Measurements from ENCODE around the gene TLR9. TPM values are rescaled to one million over a fixed set of nuclear protein-coding genes. Genes with fewer than 3 reads are reported as not detected.

Gene TLR9
- total RNA-seq, 1 donor, result 0.21 TPM

DNA sequence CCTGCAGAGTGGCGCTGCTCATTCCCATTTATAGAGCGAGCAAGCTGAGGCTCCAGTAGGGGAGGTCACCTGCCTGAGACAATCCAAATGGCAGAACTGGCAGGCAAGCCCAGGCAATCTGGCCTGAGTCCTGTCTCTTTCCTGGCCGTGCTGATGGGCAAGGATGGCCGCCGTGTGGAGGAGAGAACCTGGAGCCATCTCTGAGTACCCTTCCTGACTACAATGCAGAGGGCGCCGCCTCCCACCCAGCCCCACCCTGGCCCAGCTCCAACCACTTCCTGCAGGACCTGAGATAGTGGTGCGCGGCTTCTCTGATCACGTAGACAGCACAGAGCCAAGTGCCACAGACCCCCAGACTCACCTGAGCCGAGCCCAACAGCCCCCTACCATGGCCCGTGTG is 7.0 kb downstream of the TLR9 start:
- Histone ChIP-seq H3K9me3 (ENCODE audit: low read depth, low read length) (no peaks in the 10 kb centered on the region), H3K27me3 (ENCODE audit: insufficient read depth, low read length) (no peaks in the 10 kb centered on the region), H3K4me3 (ENCODE audit: low read length) (no peak overlapping the region), H3K4me1 (ENCODE audit: insufficient read depth, low read length) (peaks cover 68% of the 10 kb centered on the region)

DNA sequence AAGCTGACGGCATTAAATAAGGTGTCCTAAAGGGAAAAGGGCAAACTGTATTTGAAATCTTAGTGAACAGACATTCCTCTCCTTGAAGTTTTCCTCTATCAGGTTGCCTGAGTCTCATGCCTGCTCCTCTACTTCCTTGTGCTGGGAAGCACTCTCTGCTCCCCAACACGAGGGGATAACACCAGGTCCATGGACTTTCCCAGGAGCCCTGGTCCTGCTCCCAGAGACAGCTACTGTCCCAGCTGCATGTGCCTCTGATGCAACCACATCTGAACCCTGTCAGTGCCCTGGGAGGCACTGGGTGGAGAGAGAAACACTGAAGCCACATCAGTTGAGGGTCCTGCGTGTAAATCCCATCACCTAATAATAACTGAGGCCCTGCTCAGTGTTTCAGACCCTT is 7.4 kb downstream of the TLR9 start:
- H3K4me3 ChIP-seq (ENCODE audit: low read length), result no peak overlapping the region
- peaks cover 66% of the 10 kb centered on the region for H3K4me1 ChIP-seq (ENCODE audit: insufficient read depth, low read length)
- H3K27me3 ChIP-seq (ENCODE audit: insufficient read depth, low read length), result no peaks in the 10 kb centered on the region
- no peaks in the 10 kb centered on the region for H3K9me3 ChIP-seq (ENCODE audit: low read depth, low read length)

DNA sequence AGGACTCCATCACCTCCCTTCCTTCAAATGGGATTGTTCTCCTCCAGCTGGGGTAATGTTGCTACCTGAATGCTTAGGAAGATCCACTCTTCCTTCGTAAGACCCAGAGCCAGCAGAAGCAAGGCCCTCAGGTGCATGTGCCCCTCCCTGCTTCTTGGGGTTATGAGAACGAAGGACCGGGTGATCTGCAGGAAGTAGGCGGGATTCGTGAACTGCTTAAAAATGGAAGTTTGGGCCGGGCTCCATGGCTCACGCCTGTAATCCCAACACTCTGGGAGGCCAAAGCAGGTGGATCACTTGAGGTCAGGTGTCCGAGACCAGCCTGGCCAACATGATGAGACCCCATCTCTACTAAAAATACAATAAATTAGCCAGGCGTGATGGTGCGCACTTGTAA is 8.0 kb downstream of the TLR9 start:
- Histone ChIP-seq H3K9me3 (ENCODE audit: low read depth, low read length) (no peaks in the 10 kb centered on the region), H3K4me1 (ENCODE audit: insufficient read depth, low read length) (peaks cover 63% of the 10 kb centered on the region), H3K27me3 (ENCODE audit: insufficient read depth, low read length) (no peaks in the 10 kb centered on the region), H3K4me3 (ENCODE audit: low read length) (no peak overlapping the region)

GRCh38 chr3:52216585-52217408 is 8.6 kb downstream of the TLR9 start:
- H3K27me3 ChIP-seq (ENCODE audit: insufficient read depth, low read length), result no peaks in the 10 kb centered on the region
- no peak overlapping the region for H3K4me3 ChIP-seq (ENCODE audit: low read length)
- H3K4me1 ChIP-seq (ENCODE audit: insufficient read depth, low read length), result peaks cover 64% of the 10 kb centered on the region
- H3K9me3 ChIP-seq (ENCODE audit: low read depth, low read length), result no peaks in the 10 kb centered on the region

GRCh38 chr3:52215351-52215750 is 10.1 kb downstream of the TLR9 start:
- Histone ChIP-seq H3K27me3 (ENCODE audit: insufficient read depth, low read length) (no peaks in the 10 kb centered on the region), H3K4me1 (ENCODE audit: insufficient read depth, low read length) (peaks cover 64% of the 10 kb centered on the region), H3K9me3 (ENCODE audit: low read depth, low read length) (no peaks in the 10 kb centered on the region), H3K4me3 (ENCODE audit: low read length) (no peak overlapping the region)

- H3K27me3 ChIP-seq (ENCODE audit: insufficient read depth, low read length), result no peaks in the 10 kb centered on the region
- H3K9me3 ChIP-seq (ENCODE audit: low read depth, low read length), result no peaks in the 10 kb centered on the region
- H3K4me3 ChIP-seq (ENCODE audit: low read length), result no peak overlapping the region
- peaks cover 60% of the 10 kb centered on the region for H3K4me1 ChIP-seq (ENCODE audit: insufficient read depth, low read length)
Observed at GRCh38 chr3:52213901-52214300, 11.5 kb downstream of the TLR9 start.

DNA sequence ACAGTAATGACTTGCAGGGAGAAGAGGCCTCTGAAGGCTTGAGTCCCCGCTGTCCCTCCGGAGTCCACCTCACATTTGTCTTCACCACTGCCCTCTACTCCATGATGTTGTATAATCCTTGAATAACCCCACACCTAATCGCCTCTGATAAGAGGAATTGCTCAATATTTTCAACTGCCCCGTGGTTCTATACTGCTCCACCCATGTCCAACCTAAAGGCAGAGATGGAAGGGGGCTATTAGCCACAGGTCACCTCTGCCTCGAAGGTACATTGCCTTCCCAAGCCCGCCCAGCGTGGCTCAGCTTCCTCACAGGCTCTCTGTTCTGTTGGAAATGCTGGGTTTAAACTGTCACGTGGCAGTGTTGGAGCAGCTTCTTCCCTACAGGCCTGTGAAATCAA is 12.4 kb downstream of the TLR9 start:
- Histone ChIP-seq H3K4me1 (ENCODE audit: insufficient read depth, low read length) (peaks cover 51% of the 10 kb centered on the region), H3K27me3 (ENCODE audit: insufficient read depth, low read length) (no peaks in the 10 kb centered on the region), H3K9me3 (ENCODE audit: low read depth, low read length) (no peaks in the 10 kb centered on the region), H3K4me3 (ENCODE audit: low read length) (no peak overlapping the region)

DNA sequence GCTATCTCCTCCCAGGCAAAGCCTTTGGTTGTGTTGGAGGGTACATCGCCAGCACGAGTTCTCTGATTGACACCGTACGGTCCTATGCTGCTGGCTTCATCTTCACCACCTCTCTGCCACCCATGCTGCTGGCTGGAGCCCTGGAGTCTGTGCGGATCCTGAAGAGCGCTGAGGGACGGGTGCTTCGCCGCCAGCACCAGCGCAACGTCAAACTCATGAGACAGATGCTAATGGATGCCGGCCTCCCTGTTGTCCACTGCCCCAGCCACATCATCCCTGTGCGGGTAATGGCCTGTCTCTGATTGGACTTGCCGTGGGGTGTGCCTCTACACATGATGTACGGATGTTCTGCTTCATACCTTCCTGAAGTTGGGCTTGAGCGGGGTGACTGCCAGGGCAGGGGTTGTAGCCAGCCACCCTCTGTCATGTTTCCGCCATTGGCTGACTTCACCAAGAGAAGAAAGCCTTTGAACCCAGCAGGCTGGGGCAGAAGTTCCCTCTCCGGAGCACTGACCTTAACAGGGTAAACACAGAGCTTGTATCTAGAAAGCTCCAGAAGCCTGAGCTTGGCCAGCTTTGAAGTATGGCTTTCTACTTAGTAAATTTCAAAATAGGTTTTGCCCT is 14.1 kb downstream of the TLR9 start:
- H3K4me3 ChIP-seq (ENCODE audit: low read length), result no peak overlapping the region
- H3K9me3 ChIP-seq (ENCODE audit: low read depth, low read length), result no peaks in the 10 kb centered on the region
- peaks cover 35% of the 10 kb centered on the region for H3K4me1 ChIP-seq (ENCODE audit: insufficient read depth, low read length)
- no peaks in the 10 kb centered on the region for H3K27me3 ChIP-seq (ENCODE audit: insufficient read depth, low read length)

DNA sequence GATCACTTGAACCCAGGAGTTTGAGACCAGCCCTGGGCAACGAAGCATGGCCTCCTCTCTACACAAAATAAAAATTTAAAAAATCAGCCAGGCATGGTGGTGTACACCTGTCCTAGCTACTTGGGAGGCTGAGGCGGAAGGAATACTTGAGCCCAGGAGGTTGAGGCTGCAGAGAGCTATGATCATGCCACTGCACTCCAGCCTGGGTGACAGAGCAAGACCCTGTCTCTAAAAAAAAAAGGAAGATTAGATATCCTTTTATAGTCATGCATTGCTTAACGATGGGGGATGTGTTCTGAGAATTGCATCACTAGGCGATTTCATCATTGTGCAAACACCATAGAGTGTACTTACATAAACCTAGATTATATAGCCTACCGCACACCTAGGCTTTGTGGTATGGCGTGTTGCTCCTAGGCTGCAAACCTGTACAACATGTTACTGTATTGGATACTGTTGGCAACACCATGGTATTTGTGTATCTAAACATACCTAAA is 14.8 kb downstream of the TLR9 start:
- Histone ChIP-seq H3K4me3 (ENCODE audit: low read length) (no peak overlapping the region), H3K9me3 (ENCODE audit: low read depth, low read length) (no peaks in the 10 kb centered on the region), H3K4me1 (ENCODE audit: insufficient read depth, low read length) (peaks cover 29% of the 10 kb centered on the region), H3K27me3 (ENCODE audit: insufficient read depth, low read length) (no peaks in the 10 kb centered on the region)

DNA sequence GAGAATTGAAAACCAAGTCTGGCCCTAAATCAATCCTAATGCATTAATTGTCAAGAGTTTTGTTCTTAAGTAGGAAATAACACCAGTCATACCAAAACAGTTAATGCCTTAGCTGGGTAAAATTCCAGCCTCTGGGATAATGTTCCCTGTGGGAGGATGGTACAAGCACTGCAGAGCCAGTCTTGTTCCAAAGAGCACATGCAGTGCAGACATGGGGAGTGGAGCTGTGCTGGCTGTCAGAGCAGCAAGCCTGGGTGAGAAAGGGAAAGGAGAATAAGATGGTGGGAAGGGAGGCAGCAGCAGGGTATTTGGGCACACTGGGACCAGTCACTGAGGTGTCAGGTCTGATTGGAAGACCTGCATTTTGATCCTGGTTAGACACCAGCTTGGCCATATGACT is 15.4 kb downstream of the TLR9 start:
- Histone ChIP-seq H3K27me3 (ENCODE audit: insufficient read depth, low read length) (no peaks in the 10 kb centered on the region), H3K9me3 (ENCODE audit: low read depth, low read length) (no peaks in the 10 kb centered on the region), H3K4me1 (ENCODE audit: insufficient read depth, low read length) (peaks cover 31% of the 10 kb centered on the region), H3K4me3 (ENCODE audit: low read length) (no peak overlapping the region)

GRCh38 chr3:52208556-52208955 is 16.9 kb downstream of the TLR9 start:
- H3K27me3 ChIP-seq (ENCODE audit: insufficient read depth, low read length), result no peaks in the 10 kb centered on the region
- no peak overlapping the region for H3K4me3 ChIP-seq (ENCODE audit: low read length)
- peaks cover 45% of the 10 kb centered on the region for H3K4me1 ChIP-seq (ENCODE audit: insufficient read depth, low read length)
- no peaks in the 10 kb centered on the region for H3K9me3 ChIP-seq (ENCODE audit: low read depth, low read length)

- Histone ChIP-seq H3K27me3 (ENCODE audit: insufficient read depth, low read length) (no peaks in the 10 kb centered on the region), H3K9me3 (ENCODE audit: low read depth, low read length) (no peaks in the 10 kb centered on the region), H3K4me1 (ENCODE audit: insufficient read depth, low read length) (peaks cover 57% of the 10 kb centered on the region), H3K4me3 (ENCODE audit: low read length) (no peak overlapping the region)
Observed at GRCh38 chr3:52205727-52206372, 19.6 kb downstream of the TLR9 start.

GRCh38 chr3:52204337-52205073 is 20.9 kb downstream of the TLR9 start:
- no peaks in the 10 kb centered on the region for H3K9me3 ChIP-seq (ENCODE audit: low read depth, low read length)
- peaks cover 56% of the 10 kb centered on the region for H3K4me1 ChIP-seq (ENCODE audit: insufficient read depth, low read length)
- H3K27me3 ChIP-seq (ENCODE audit: insufficient read depth, low read length), result no peaks in the 10 kb centered on the region
- no peak overlapping the region for H3K4me3 ChIP-seq (ENCODE audit: low read length)

GRCh38 chr3:52203701-52204100 is 21.7 kb downstream of the TLR9 start:
- Histone ChIP-seq H3K4me3 (ENCODE audit: low read length) (no peak overlapping the region), H3K9me3 (ENCODE audit: low read depth, low read length) (no peaks in the 10 kb centered on the region), H3K4me1 (ENCODE audit: insufficient read depth, low read length) (peaks cover 64% of the 10 kb centered on the region), H3K27me3 (ENCODE audit: insufficient read depth, low read length) (no peaks in the 10 kb centered on the region)
